Fibroblast of skin of scalp (primary cell): ENCODE results near the gene FAM83C.

Experiments
- DNase-seq: peaks from one replicate; pipeline ENCODE4 v3.0.0-alpha.2; 2013

FAM83C gene

GRCh38 chr20:35298264-35298663 is 6.0 kb upstream of the FAM83C start:
- DNase-seq, result no peak

GRCh38 chr20:35297740-35298139 is 5.5 kb upstream of the FAM83C start:
- DNase-seq, result no peak

- no peak for DNase-seq
Observed at GRCh38 chr20:35297155-35297554, 4.9 kb upstream of the FAM83C start.

- no peak for DNase-seq
Observed at GRCh38 chr20:35296101-35296554, 3.9 kb upstream of the FAM83C start.

GRCh38 chr20:35295674-35296073 is 3.4 kb upstream of the FAM83C start:
- DNase-seq, result no peak

GRCh38 chr20:35295058-35295457 is 2.8 kb upstream of the FAM83C start:
- no peak for DNase-seq

- no peak for DNase-seq
Observed at GRCh38 chr20:35294293-35294685, 2.1 kb upstream of the FAM83C start.

GRCh38 chr20:35293303-35294292 is 1.4 kb upstream of the FAM83C start:
- no peak for DNase-seq

- DNase-seq, result no peak
Observed at GRCh38 chr20:35292504-35293285, 470 bp upstream of the FAM83C start.

- DNase-seq, result no peak
Observed at GRCh38 chr20:35290887-35291417, 1.3 kb downstream of the FAM83C start.

- DNase-seq, result no peak
Observed at GRCh38 chr20:35290186-35290886, 1.9 kb downstream of the FAM83C start.

- no peak for DNase-seq
Observed at GRCh38 chr20:35288325-35289060, 3.7 kb downstream of the FAM83C start.

- DNase-seq, result no peak
Observed at GRCh38 chr20:35287509-35288324, 4.5 kb downstream of the FAM83C start.

GRCh38 chr20:35286899-35287508 is 5.2 kb downstream of the FAM83C start:
- DNase-seq, result no peak

- no peak for DNase-seq
Observed at GRCh38 chr20:35286077-35286898, 5.9 kb downstream of the FAM83C start.

- no peak for DNase-seq
Observed at GRCh38 chr20:35285806-35286076, 6.5 kb downstream of the FAM83C start.

GRCh38 chr20:35284992-35285805 is 7.0 kb downstream of the FAM83C start:
- DNase-seq, result no peak

- peak; percentile 93 for DNase-seq
Observed at GRCh38 chr20:35284267-35284991, 7.8 kb downstream of the FAM83C start, which contains the start of gene EIF6. TSS of gene EIF6 (minus strand) at chr20:35284772. CDS start at chr20:35284487, 285 bp downstream.
